ENCODE results near the gene UBA5. TPM values are rescaled to one million over a fixed set of nuclear protein-coding genes. Genes with fewer than 3 reads are reported as not detected.

UBA5 gene
- total RNA-seq, 4 donors from 2014 or later: 23.3 to 35.0 (median 29.0) TPM

GRCh38 chr3:132679911-132680310 is 19.8 kb downstream of the UBA5 start:
- TF ChIP-seq POLR2A (IDR thresholded peaks at IDR 0.05): no peak
- TF ChIP-seq, protein P1, sequence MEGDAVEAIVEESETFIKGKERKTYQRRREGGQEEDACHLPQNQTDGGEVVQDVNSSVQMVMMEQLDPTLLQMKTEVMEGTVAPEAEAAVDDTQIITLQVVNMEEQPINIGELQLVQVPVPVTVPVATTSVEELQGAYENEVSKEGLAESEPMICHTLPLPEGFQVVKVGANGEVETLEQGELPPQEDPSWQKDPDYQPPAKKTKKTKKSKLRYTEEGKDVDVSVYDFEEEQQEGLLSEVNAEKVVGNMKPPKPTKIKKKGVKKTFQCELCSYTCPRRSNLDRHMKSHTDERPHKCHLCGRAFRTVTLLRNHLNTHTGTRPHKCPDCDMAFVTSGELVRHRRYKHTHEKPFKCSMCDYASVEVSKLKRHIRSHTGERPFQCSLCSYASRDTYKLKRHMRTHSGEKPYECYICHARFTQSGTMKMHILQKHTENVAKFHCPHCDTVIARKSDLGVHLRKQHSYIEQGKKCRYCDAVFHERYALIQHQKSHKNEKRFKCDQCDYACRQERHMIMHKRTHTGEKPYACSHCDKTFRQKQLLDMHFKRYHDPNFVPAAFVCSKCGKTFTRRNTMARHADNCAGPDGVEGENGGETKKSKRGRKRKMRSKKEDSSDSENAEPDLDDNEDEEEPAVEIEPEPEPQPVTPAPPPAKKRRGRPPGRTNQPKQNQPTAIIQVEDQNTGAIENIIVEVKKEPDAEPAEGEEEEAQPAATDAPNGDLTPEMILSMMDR (IDR thresholded peaks at IDR 0.05): no peak
- no peak for DNase-seq (ENCODE audit: low spot score in 2 of 2)
- H3K4me3 ChIP-seq (ENCODE audit: low read depth, poor library complexity, severe bottlenecking): no peak overlapping the region
- WGBS, 2 donors: 87 to 92% methylated on average over 5 of the region's 5 CpGs
- intact Hi-C loops (cut with DNase I; ENCODE audit: low total_unique reads): no loop called here

DNA sequence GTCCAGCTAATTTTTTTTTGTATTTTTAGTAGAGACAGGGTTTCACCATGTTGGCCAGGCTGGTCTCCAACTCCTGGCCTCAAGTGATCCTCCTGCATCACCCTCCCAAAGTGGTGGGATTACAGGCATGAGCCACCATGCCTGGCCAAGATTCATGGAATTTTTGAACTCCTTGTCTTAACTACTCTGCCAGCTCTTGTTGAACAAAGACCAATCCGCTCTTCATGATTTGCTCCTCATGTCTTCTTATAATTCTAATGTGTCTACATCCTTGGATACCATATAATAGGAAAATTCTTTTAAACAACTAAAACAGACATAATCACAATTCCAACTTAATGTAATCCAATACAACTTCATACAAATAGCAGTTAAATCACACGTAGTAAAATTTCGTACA is 21.3 kb downstream of the UBA5 start:
- H3K4me3 ChIP-seq (ENCODE audit: low read depth, poor library complexity, severe bottlenecking): no peak overlapping the region
- no peak for DNase-seq (ENCODE audit: low spot score in 2 of 2)
- 92 to 96% methylated on average over 3 of the region's 3 CpGs for WGBS, 2 donors
- intact Hi-C loops (cut with DNase I; ENCODE audit: low total_unique reads): no loop called here
- TF ChIP-seq, protein P1 (IDR thresholded peaks at IDR 0.05): no peak
- TF ChIP-seq POLR2A (IDR thresholded peaks at IDR 0.05): no peak

- TF ChIP-seq, protein P1 (IDR thresholded peaks at IDR 0.05): no peak
- TF ChIP-seq POLR2A (IDR thresholded peaks at IDR 0.05): no peak
- no peak for DNase-seq (ENCODE audit: low spot score in 2 of 2)
- no peak overlapping the region for H3K4me3 ChIP-seq (ENCODE audit: low read depth, poor library complexity, severe bottlenecking)
- intact Hi-C loops (cut with DNase I; ENCODE audit: low total_unique reads): no loop called here
Measured at GRCh38 chr3:132682201-132682600, 22.1 kb downstream of the UBA5 start.

GRCh38 chr3:132690040-132690439 is 29.9 kb downstream of the UBA5 start:
- 96% methylated on average over 4 of the region's 4 CpGs for WGBS, 2 donors
- H3K4me3 ChIP-seq (ENCODE audit: low read depth, poor library complexity, severe bottlenecking): no peak overlapping the region
- intact Hi-C loops (cut with DNase I; ENCODE audit: low total_unique reads): no loop called here
- TF ChIP-seq POLR2A (IDR thresholded peaks at IDR 0.05): no peak
- TF ChIP-seq, protein P1 (IDR thresholded peaks at IDR 0.05): no peak
- no peak for DNase-seq (ENCODE audit: low spot score in 2 of 2)

DNA sequence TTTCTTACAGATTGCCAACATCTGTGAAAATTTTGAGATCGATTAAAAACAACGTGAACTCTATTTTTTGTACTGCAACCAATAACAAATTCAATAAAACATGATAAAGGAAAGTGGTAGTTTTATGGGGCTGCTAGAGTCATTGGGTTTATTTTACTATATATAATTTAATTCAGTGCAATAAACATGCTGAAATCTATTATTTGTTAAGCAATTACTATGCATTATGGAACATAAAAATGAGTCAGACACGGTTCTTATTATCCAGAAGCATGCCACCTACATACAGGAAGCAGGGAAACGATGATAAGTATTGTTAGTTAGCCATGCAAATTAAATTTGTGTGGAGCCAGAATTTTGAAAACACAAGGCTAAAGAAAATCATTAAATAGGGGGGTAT is 34.9 kb downstream of the UBA5 start:
- TF ChIP-seq, protein P1 (IDR thresholded peaks at IDR 0.05): no peak
- no peak for TF ChIP-seq POLR2A (IDR thresholded peaks at IDR 0.05)
- H3K4me3 ChIP-seq (ENCODE audit: low read depth, poor library complexity, severe bottlenecking): no peak overlapping the region
- intact Hi-C loops (cut with DNase I; ENCODE audit: low total_unique reads): no loop called here
- 43 to 67% methylated on average over 4 of the region's 4 CpGs for WGBS, 2 donors
- DNase-seq (ENCODE audit: low spot score in 2 of 2): no peak

DNA sequence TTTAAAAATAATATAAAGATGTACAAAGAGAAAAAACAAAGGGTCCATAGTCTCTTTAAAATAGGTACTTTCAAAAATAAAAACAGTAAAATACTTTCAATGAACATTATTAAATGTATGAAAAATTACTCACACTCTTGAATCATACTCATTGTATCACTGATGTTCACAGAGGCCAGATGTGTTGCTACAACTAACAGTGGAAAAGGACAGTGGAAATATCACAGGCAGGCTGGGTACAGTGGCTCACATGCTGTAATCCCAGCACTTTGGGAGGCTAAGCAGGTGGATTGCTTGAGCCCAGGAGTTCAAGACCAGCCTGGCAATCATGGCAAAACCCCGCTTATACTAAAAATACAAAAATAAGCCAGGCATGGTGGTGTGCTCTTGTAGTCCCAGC is 35.3 kb downstream of the UBA5 start:
- TF ChIP-seq POLR2A (IDR thresholded peaks at IDR 0.05): no peak
- TF ChIP-seq, protein P1 (IDR thresholded peaks at IDR 0.05): no peak
- no peak for DNase-seq (ENCODE audit: low spot score in 2 of 2)
- intact Hi-C loops (cut with DNase I; ENCODE audit: low total_unique reads): no loop called here
- H3K4me3 ChIP-seq (ENCODE audit: low read depth, poor library complexity, severe bottlenecking): no peak overlapping the region
- WGBS, 2 donors: 84 to 100% methylated on average over 1 of the region's 1 CpG
